H1 (cell line): ENCODE results near the gene TGFB3. TPM values are rescaled to one million over a fixed set of nuclear protein-coding genes. Genes with fewer than 3 reads are reported as not detected.

Source experiments
- CTCF ChIA-PET: fragments of 300-600 bp; sonication (Branson Sonifier 250); formaldehyde crosslinking; loops from one replicate; lab custom pipeline; 2021; ENCODE audit not compliant: partially characterized antibody; lab: Charles Lee
- POLR2A ChIA-PET: fragments of 300-600 bp; sonication (Branson Sonifier 250); formaldehyde crosslinking; loops from one replicate; lab custom pipeline; 2021; ENCODE audit warnings: inconsistent platforms; ENCODE audit not compliant: partially characterized antibody; lab: Charles Lee
- DNase-seq, 2 experiments: peaks; one replicate each; pipeline versions ENCODE4 v3.0.0 to v3.0.0-alpha.2; 2010 to 2022; ENCODE audit warnings: low spot score in 2 of 2, low read depth in 1 of 2, mixed read lengths in 1 of 2
- FAIRE-seq: peaks from 2 replicates; lab custom pipeline; 2011; peaks lifted over from hg19 to GRCh38; lab: Jason Lieb, UNC
- H2AFZ ChIP-seq: 2 replicates; pipeline ENCODE4 v1.8.1; 2012; ENCODE audit warnings: low read length, inconsistent platforms
- H2AK5ac ChIP-seq: 2 replicates; pipeline ENCODE4 v1.6.1; 2013; ENCODE audit warnings: low read depth, low read length
- H2BK120ac ChIP-seq: replicated peaks from 2 replicates; pipeline ENCODE3; 2013; ENCODE audit warnings: low read depth, low read length, inconsistent platforms
- H2BK12ac ChIP-seq: 2 replicates; pipeline ENCODE4 v1.6.1; 2013; ENCODE audit warnings: low read depth, low read length
- H2BK15ac ChIP-seq: 2 replicates; pipeline ENCODE4 v1.6.1; 2013; ENCODE audit warnings: low read length
- H2BK20ac ChIP-seq: 2 replicates; pipeline ENCODE4 v1.6.1; 2013; ENCODE audit warnings: low read length
- H2BK5ac ChIP-seq: 2 replicates; pipeline ENCODE4 v1.6.1; 2013; ENCODE audit warnings: low read depth, low read length
- H3K14ac ChIP-seq: 2 replicates; pipeline ENCODE4 v1.6.1; 2013; ENCODE audit warnings: inconsistent platforms; ENCODE audit not compliant: insufficient read length
- H3K18ac ChIP-seq: 2 replicates; pipeline ENCODE4 v1.6.1; 2013; ENCODE audit warnings: low read length; ENCODE audit errors: extremely low read depth
- H3K23ac ChIP-seq: 2 replicates; pipeline ENCODE4 v1.6.1; 2013; ENCODE audit warnings: inconsistent platforms; ENCODE audit not compliant: insufficient read length
- H3K23me2 ChIP-seq: 2 replicates; pipeline ENCODE4 v1.6.1; 2013; ENCODE audit warnings: low read depth, low read length
- H3K27ac ChIP-seq: 2 replicates; pipeline ENCODE4 v1.6.1; 2011; ENCODE audit warnings: low read depth, low read length, inconsistent platforms
- H3K27me3 ChIP-seq, 4 experiments: replicated peaks in 1 of 4; 1 replicate in 1 of 4; 2 replicates in 3 of 4; pipeline versions ENCODE4 v1.6.1 to v1.8.1; 2011 to 2013; ENCODE audit warnings: low read length in 3 of 4, mild to moderate bottlenecking in 3 of 4, inconsistent platforms in 2 of 4, mixed read lengths in 2 of 4, moderate library complexity in 1 of 4; ENCODE audit not compliant: control insufficient read depth in 3 of 4, insufficient read depth in 3 of 4; ENCODE audit errors: extremely low read depth in 1 of 4
- H3K36me3 ChIP-seq, 4 experiments: 2 replicates each; pipeline versions ENCODE4 v1.6.1 to v1.8.1; 2011 to 2013; ENCODE audit warnings: mild to moderate bottlenecking in 4 of 4, low read length in 3 of 4, moderate library complexity in 2 of 4, control low read depth in 1 of 4, inconsistent platforms in 1 of 4; ENCODE audit not compliant: insufficient read depth in 4 of 4, control insufficient read depth in 2 of 4
- H3K4ac ChIP-seq: replicated peaks from 2 replicates; pipeline ENCODE3; 2013; ENCODE audit warnings: low read length, low read depth, mixed read lengths, inconsistent platforms; ENCODE audit not compliant: insufficient read length
- H3K4me1 ChIP-seq, 4 experiments: replicated peaks in 1 of 4; 1 replicate in 1 of 4; 2 replicates in 3 of 4; pipeline versions ENCODE4 v1.6.1 to v1.8.1; 2011 to 2013; ENCODE audit warnings: low read length in 3 of 4, inconsistent platforms in 2 of 4, mixed read lengths in 1 of 4; ENCODE audit not compliant: insufficient read depth in 4 of 4, control insufficient read depth in 3 of 4
- H3K4me2 ChIP-seq, 2 experiments: 2 replicates each; pipeline versions ENCODE4 v1.6.1 to v1.8.1; 2011 to 2013; ENCODE audit warnings: low read depth in 2 of 2, low read length in 2 of 2, control low read depth in 1 of 2, inconsistent platforms in 1 of 2, mild to moderate bottlenecking in 1 of 2; ENCODE audit not compliant: insufficient read depth in 1 of 2
- H3K4me3 ChIP-seq, 4 experiments: fragments of 200-600, 300-600 bp in 1 of 4; sonication (generic), shearing (Covaris generic), sonication (Bioruptor Twin) in 1 of 4; 2 replicates each; pipeline versions ENCODE4 v1.5.1 to v1.8.1; 2011 to 2016; ENCODE audit warnings: low read length in 4 of 4, low read depth in 3 of 4, control low read depth in 2 of 4, inconsistent platforms in 2 of 4, mild to moderate bottlenecking in 2 of 4, mixed read lengths in 1 of 4, moderate library complexity in 1 of 4; ENCODE audit not compliant: insufficient read depth in 2 of 4; ENCODE audit errors: extremely low read depth in 1 of 4
- H3K56ac ChIP-seq: replicated peaks from 2 replicates; pipeline ENCODE3; 2013; ENCODE audit warnings: low read depth, mild to moderate bottlenecking, mixed read lengths, low read length, inconsistent platforms; ENCODE audit not compliant: insufficient read length
- H3K79me1 ChIP-seq: 2 replicates; pipeline ENCODE4 v1.6.1; 2013; ENCODE audit warnings: low read depth, low read length, control low read depth
- H3K79me2 ChIP-seq, 2 experiments: 2 replicates each; pipeline versions ENCODE4 v1.6.1 to v1.8.1; 2012 to 2013; ENCODE audit warnings: low read length in 2 of 2, mild to moderate bottlenecking in 2 of 2, inconsistent platforms in 1 of 2; ENCODE audit not compliant: insufficient read depth in 2 of 2, control insufficient read depth in 1 of 2
- H3K9ac ChIP-seq, 4 experiments: replicated peaks in 1 of 4; 1 replicate in 1 of 4; 2 replicates in 3 of 4; pipeline versions ENCODE4 v1.6.1 to v1.8.1; 2011 to 2013; ENCODE audit warnings: low read depth in 3 of 4, low read length in 3 of 4, control low read depth in 2 of 4, mild to moderate bottlenecking in 2 of 4, moderate library complexity in 2 of 4, inconsistent platforms in 1 of 4; ENCODE audit errors: extremely low read depth in 1 of 4
- H3K9me3 ChIP-seq, 2 experiments: 2 replicates each; pipeline versions ENCODE4 v1.6.1 to v1.8.1; 2012 to 2013; ENCODE audit warnings: mild to moderate bottlenecking in 2 of 2, moderate library complexity in 2 of 2, control low read depth in 1 of 2, inconsistent platforms in 1 of 2, low read depth in 1 of 2, low read length in 1 of 2, mixed read lengths in 1 of 2; ENCODE audit not compliant: insufficient read depth in 2 of 2
- H4K20me1 ChIP-seq, 2 experiments: replicated peaks in 1 of 2; 2 replicates each; pipeline versions ENCODE3 to v1.8.1; 2011 to 2013; ENCODE audit warnings: inconsistent platforms in 2 of 2, low read length in 2 of 2, mild to moderate bottlenecking in 1 of 2; ENCODE audit not compliant: insufficient read depth in 2 of 2, control insufficient read depth in 1 of 2
- H4K5ac ChIP-seq: 2 replicates; pipeline ENCODE4 v1.6.1; 2013; ENCODE audit warnings: low read length, low read depth, mixed read lengths, inconsistent platforms; ENCODE audit not compliant: insufficient read length
- H4K8ac ChIP-seq: 2 replicates; pipeline ENCODE4 v1.8.0; 2013; ENCODE audit warnings: mild to moderate bottlenecking, moderate library complexity, low read length, inconsistent platforms; ENCODE audit not compliant: insufficient read depth; ENCODE audit errors: extremely low read depth
- H4K91ac ChIP-seq: replicated peaks from 2 replicates; pipeline ENCODE3; 2013; ENCODE audit warnings: low read length, mixed read lengths, inconsistent platforms; ENCODE audit not compliant: insufficient read length
- BRCA1 ChIP-seq: IDR thresholded peaks from 2 replicates; pipeline ENCODE4 v1.6.1; 2012; ENCODE audit warnings: low read depth, low read length, improper control_type of control experiment
- CHD1 ChIP-seq: IDR thresholded peaks from 2 replicates; pipeline ENCODE4 v1.6.1; 2012; ENCODE audit warnings: low read depth, low read length, improper control_type of control experiment
- CTCF ChIP-seq, 3 experiments: IDR thresholded peaks; 1 replicate in 2 of 3; 2 replicates in 1 of 3; pipeline versions ENCODE4 v1.5.1 to v1.6.1; 2011; ENCODE audit warnings: low read length in 3 of 3, mild to moderate bottlenecking in 3 of 3, inconsistent platforms in 2 of 3, low read depth in 1 of 3, moderate library complexity in 1 of 3; ENCODE audit not compliant: insufficient read depth in 1 of 3; ENCODE audit errors: control extremely low read depth in 1 of 3
- GABPA ChIP-seq: IDR thresholded peaks from 2 replicates; pipeline ENCODE4 v1.6.1; 2011; ENCODE audit warnings: mild to moderate bottlenecking, low read length, moderate library complexity, borderline replicate concordance; ENCODE audit not compliant: insufficient read depth
- HDAC2 ChIP-seq, 2 experiments: fragments of 300-600 bp in 1 of 2; sonication (generic) in 1 of 2; IDR thresholded peaks; 2 replicates each; pipeline ENCODE4 v1.6.1; 2011 to 2012; ENCODE audit warnings: low read depth in 2 of 2, low read length in 2 of 2, mild to moderate bottlenecking in 2 of 2, moderate library complexity in 2 of 2, borderline replicate concordance in 1 of 2, inconsistent platforms in 1 of 2
- MAX ChIP-seq: IDR thresholded peaks from 2 replicates; pipeline ENCODE4 v1.6.1; 2012; ENCODE audit warnings: inconsistent platforms
- PHF8 ChIP-seq: fragments of 200-600 bp; sonication (generic); conservative IDR thresholded peaks from 2 replicates; pipeline ENCODE4 v1.7.1; 2012; ENCODE audit warnings: low read depth, mild to moderate bottlenecking, inconsistent platforms, low read length, moderate library complexity
- SIRT6 ChIP-seq: IDR thresholded peaks from one replicate; pipeline ENCODE4 v1.7.1; 2012; ENCODE audit warnings: low read length, inconsistent platforms
- YY1 ChIP-seq: IDR thresholded peaks from 2 replicates; pipeline ENCODE4 v1.6.1; 2011; ENCODE audit warnings: low read depth, mild to moderate bottlenecking, low read length
- ZNF274 ChIP-seq: IDR thresholded peaks from 2 replicates; pipeline ENCODE4 v1.7.0; 2012; ENCODE audit warnings: low read length, borderline replicate concordance; ENCODE audit errors: extremely low read depth
- WGBS, 2 experiments: shearing (Covaris generic) in 1 of 2; methylation state at CpG; one replicate each; pipeline versions ENCODE4 v1.1.6 to v1.1.7; 2013 to 2015; ENCODE audit warnings: low lambda C conversion rate in 2 of 2, mixed read lengths in 2 of 2, inconsistent platforms in 1 of 2, low coverage in 1 of 2, missing lambda C conversion rate in 1 of 2; ENCODE audit not compliant: insufficient replicate concordance in 2 of 2, insufficient coverage in 1 of 2, insufficient read length in 1 of 2; ENCODE audit errors: extremely low coverage in 1 of 2, missing lambda C conversion rate in 1 of 2; 5-methylcytosine and 5-hydroxymethylcytosine counted together
- polyA plus RNA-seq, 7 experiments: library from polyadenylated mRNA; depleted of rRNA in 3 of 7; stranded (reverse) in 5 of 7; unstranded in 2 of 7; fragments of >200 nt in 5 of 7; fragments of 200-250 nt in 2 of 7; gene quantifications; 1 replicate in 5 of 7; 2 replicates in 1 of 7; 4 replicates in 1 of 7; pipeline versions ENCODE4 v1.2.1 to v1.2.3, GENCODE V29; 2011 to 2013; ENCODE audit warnings: missing spikeins in 2 of 7, mixed read lengths in 2 of 7
- total RNA-seq: library from RNA; stranded (reverse); fragmentation: NEBNext Ultra II Directional; extraction: Animal tissue kit (Norgen Biotek cat#: 25700); gene quantifications from 2 replicates; pipeline ENCODE4 v1.2.1, GENCODE V29; 2021

The TGFB3 gene
- total and polyA plus RNA-seq, 2 of the 8 experiments (the other 6 are each of a cell fraction or from before 2014, with no cell fraction given): 0.65 to 0.86 TPM

- H3K56ac ChIP-seq: no peak overlapping the region
- H4K8ac ChIP-seq: no peak overlapping the region
- H3K79me1 ChIP-seq: no peaks in the 10 kb centered on the region
- CTCF ChIA-PET: interaction anchor here (1.3 to 1.6 kb wide), 3 partner anchors 36 to 306 kb away, joined by 3 to 5 read pairs (median 4); no protein-coding TSS in a partner anchor
- no peak overlapping the region for H3K14ac ChIP-seq
- H3K79me2 ChIP-seq: no peaks in the 10 kb centered on the region
- H3K4me3 ChIP-seq: no peak overlapping the region
- H3K9me3 ChIP-seq: no peaks in the 10 kb centered on the region
- H2BK20ac ChIP-seq: no peak overlapping the region
- H3K4me1 ChIP-seq: 0 out of 7 replicates have a peak, but pooled peaks cover 0 to 2% (median 0%) of the 10 kb centered on the region in 4 experiments
- H3K4me2 ChIP-seq: no peak overlapping the region
- H2BK5ac ChIP-seq: no peak overlapping the region
- no peak overlapping the region for H3K27ac ChIP-seq
- H4K20me1 ChIP-seq: no peaks in the 10 kb centered on the region
- H4K5ac ChIP-seq: no peak overlapping the region
- no peak overlapping the region for H4K91ac ChIP-seq
- WGBS, 2 experiments: 100% methylated on average over 1 of the region's 1 CpG; no CpG with 5 or more reads in 1 of the 2 experiments
- DNase-seq (no peak), FAIRE-seq (no peak)
- H2BK12ac ChIP-seq: no peak overlapping the region
- H3K9ac ChIP-seq: no peak overlapping the region
- no peak overlapping the region for H2AK5ac ChIP-seq
- POLR2A ChIA-PET: interaction anchor here (1.3 kb wide), 1 partner anchor 20 kb away, joined by 3 read pairs; no protein-coding TSS in a partner anchor
- H3K27me3 ChIP-seq: no peaks in the 10 kb centered on the region
- H2BK120ac ChIP-seq: no peak overlapping the region
- H2AFZ ChIP-seq: no peak overlapping the region
- no peaks in the 10 kb centered on the region; a peak in 1 of 8 replicates for H3K36me3 ChIP-seq
- H3K23me2 ChIP-seq: no peaks in the 10 kb centered on the region
- no peak overlapping the region for H2BK15ac ChIP-seq
- H3K4ac ChIP-seq: no peak overlapping the region
- no peak overlapping the region for H3K18ac ChIP-seq
- no peak overlapping the region for H3K23ac ChIP-seq
- TF ChIP-seq YY1 (no peak), GABPA (no peak), ZNF274 (no peak), HDAC2 (IDR thresholded peaks at IDR 0.05; ENCODE audit: borderline replicate concordance in 1 of 2, low read depth in 2 of 2, low read length in 2 of 2) (no peak), MAX (no peak), PHF8 (no peak), SIRT6 (no peak), CTCF (IDR thresholded peaks at IDR 0.05; ENCODE audit: control extremely low read depth in 1 of 3, insufficient read depth in 1 of 3, low read depth in 1 of 3, low read length in 3 of 3) (no peak), BRCA1 (no peak), CHD1 (no peak)
Measured at GRCh38 chr14:76015191-76015590, 33.4 kb upstream of the TGFB3 start.
